ENCODE measurements around the gene ANKRD62.

DNA sequence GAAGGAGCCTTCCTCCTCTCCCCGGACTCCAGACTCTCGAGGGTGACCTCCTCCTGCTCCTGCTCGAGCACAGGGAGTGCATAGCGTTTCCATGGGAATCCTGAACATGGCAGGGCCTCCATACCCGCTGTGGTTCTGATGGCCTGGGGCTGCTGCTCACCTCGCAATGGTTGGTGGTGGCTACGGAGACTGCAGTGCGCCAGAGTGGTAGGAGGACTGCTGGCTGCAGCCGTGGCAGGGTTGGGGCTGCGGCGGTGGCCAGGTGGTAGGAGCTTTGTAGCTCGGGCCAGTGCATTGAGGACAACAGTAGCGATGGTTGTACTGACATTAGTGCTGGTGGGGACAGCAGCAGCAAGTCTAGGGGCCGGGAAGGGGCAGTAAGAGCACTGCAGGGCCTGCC lies 32.0 kb upstream of the ANKRD62 start:
- TF ChIP-seq, protein P1, sequence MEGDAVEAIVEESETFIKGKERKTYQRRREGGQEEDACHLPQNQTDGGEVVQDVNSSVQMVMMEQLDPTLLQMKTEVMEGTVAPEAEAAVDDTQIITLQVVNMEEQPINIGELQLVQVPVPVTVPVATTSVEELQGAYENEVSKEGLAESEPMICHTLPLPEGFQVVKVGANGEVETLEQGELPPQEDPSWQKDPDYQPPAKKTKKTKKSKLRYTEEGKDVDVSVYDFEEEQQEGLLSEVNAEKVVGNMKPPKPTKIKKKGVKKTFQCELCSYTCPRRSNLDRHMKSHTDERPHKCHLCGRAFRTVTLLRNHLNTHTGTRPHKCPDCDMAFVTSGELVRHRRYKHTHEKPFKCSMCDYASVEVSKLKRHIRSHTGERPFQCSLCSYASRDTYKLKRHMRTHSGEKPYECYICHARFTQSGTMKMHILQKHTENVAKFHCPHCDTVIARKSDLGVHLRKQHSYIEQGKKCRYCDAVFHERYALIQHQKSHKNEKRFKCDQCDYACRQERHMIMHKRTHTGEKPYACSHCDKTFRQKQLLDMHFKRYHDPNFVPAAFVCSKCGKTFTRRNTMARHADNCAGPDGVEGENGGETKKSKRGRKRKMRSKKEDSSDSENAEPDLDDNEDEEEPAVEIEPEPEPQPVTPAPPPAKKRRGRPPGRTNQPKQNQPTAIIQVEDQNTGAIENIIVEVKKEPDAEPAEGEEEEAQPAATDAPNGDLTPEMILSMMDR (IDR thresholded peaks at IDR 0.05 in 8 of 11, conservative IDR thresholded peaks at IDR 0.05 in 3 of 11) = no peak
- TF ChIP-seq POLR2A (IDR thresholded peaks at IDR 0.05) (no peak), POLR2AphosphoS5 (IDR thresholded peaks at IDR 0.05) (no peak)

All from spleen (tissue), 7 donors.